ENCODE results near the gene BDNF.

Gene BDNF

DNA sequence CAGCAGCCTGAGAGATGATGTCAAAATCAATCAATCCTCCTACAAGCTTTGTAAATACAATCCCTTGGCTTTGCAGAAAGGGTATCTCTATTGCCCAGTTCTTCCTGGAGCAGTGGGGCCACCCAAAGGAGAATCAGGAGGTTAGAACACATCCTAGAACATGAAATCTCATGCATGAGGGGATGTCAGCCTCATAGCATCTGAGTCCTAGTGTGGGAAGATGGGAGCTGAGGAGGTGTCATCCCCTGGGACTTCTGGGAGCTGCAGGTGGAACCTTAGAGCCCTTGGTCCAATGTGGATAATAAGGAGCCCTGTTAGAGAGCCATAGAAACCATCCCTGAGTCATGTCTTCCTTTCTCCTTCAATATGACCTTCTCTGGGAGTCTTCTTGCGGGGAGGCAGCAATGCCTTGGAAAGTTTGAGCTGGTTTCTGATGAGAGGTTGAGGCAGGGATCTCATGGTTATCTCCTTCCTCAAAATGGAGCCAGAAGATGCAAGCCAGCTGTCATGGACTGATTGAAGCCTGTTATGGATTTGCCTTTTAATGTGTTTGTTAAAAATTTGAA, 74.8 kb downstream of the BDNF start:
- no peak for DNase-seq (ENCODE audit: low spot score)

DNA sequence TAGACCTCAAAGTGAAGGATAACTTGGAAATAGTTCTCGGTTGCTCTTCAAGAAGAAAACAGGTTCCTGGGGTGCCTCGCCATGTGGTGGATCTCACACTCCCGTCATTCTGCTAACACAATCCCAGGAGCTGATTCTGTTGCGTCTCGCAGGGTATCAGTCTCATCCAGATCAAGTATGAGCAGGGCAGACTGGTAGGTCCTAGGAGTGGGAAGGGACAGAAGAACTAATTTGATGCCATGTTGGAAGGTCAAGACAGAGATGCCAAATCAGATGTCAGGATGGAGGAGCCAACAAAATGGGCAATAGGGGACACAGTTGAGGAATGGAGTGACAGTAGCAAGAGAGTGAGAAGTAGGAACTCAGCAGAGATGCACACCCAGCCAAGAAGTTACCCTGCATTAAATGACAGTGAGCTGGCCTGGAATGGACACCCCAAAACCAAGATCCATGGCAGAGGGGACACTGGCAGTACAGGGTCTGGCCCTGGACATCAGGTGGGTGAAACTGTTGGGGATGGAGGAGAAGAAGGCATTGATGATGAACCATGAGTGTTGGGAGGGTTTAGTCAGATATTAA, 76.2 kb downstream of the BDNF start:
- DNase-seq (ENCODE audit: low spot score): no peak

- DNase-seq (ENCODE audit: low spot score): no peak
Observed at GRCh38 chr11:27622541-27623300, 77.5 kb downstream of the BDNF start.

DNA sequence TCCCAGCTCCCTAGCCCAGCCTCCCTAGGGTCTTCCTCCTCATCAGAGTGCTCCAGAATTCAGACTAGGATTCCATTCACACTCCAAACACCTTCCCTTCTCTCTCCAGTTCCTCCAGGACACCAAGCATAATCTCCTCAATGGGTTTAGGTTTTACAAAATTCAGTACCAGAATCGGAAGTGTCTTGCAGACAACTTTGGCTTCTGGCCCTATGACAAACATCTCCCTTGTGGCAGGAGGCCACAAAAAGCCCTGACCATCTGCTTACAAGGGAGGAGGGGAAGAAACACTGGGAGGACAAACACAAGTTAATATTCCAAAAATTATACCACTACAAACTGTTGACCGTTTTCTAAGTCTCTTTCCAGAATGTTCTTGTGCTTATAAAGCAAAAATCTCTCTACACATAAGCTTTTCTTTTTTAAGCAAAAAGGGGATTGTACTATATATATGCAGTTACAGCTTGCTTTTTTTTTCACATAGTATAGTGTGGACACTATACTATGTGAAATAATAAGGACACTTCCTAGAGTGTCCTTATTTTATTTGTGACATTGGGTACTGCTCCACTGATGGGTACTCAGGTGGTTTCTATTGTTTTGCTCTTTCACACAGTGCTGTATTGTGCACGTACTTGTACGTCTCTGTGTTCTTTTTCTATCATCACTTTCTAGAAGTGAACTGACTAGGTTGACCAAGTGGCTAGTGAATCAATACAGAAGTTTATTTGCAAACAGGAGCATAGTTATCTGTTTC, 78.7 kb downstream of the BDNF start:
- no peak for DNase-seq (ENCODE audit: low spot score)

DNA sequence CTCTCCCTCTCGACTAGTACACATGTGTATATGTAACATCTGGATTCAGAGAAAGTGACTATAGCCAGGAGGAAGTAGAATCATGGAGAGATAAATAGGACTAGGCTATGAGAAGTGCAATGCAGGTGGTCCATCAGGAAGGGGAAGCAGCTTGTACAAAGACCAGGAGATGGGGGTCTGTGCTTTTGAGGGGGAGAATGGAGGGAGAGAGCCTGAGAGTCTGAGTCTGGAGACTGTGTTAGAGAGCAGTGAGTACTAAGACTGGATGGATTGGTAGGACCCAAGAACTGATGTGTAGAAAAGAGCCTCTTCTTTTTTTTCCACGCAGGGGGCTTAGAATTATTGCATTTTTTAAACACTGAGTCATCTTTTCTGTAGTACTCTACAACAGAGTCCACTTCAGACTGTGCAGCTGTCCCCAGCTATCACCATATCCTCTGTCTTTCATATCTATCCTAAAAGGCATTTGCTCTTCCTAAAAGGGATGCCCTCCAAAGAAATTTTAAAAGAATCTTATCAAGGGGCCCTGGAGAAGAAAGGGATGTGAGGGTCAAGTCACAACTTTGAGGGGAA, 80.4 kb downstream of the BDNF start:
- no peak for DNase-seq (ENCODE audit: low spot score)

DNA sequence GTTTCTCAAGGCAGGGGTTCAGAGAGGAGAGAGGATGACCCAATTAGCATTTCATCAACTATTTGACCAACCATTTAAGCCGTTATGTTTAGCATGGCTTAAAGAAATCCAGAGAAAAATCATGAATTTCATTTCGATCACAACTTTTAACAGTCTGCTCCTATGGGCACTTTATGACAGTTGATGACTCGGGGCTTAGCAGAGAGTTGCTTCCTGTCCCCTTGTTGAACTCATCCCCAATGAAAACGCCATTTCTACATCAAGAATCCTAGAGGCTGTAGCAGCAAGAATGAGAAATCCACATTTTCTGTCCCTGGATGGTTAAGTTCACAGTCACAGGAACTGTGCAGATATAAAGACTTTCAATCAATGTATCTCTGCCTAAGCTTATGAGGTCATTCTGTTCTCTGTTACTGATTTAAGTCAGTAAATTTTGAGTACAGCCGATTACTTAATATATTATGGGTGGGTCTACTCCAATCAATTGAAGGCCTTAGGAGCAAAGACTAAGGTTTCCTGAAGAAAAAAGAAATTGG, 81.1 kb downstream of the BDNF start:
- DNase-seq (ENCODE audit: low spot score): no peak

- DNase-seq (ENCODE audit: low spot score): no peak
Observed at GRCh38 chr11:27618281-27618915, 81.9 kb downstream of the BDNF start.

DNA sequence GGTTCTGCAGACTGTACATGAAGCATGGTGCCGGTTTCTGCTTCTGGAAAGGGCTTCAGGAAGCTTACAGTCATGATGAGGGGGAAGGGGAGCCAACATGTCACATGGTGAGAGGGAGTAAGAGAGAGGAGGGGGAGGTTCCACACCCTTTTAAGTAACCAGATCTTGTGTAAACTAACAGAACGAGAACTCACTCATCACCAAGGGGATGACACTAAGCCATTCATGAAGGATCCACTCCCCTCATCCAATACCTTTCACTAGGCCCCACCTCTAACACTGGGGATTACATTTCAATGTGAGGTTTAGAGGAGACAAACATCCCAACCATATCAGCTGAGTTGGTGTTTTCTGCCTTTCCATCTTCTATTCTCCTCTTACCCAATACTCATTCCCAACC, 83.5 kb downstream of the BDNF start:
- no peak for DNase-seq (ENCODE audit: low spot score)

GRCh38 chr11:27615833-27616232, 84.4 kb downstream of the BDNF start:
- no peak for DNase-seq (ENCODE audit: low spot score)

DNA sequence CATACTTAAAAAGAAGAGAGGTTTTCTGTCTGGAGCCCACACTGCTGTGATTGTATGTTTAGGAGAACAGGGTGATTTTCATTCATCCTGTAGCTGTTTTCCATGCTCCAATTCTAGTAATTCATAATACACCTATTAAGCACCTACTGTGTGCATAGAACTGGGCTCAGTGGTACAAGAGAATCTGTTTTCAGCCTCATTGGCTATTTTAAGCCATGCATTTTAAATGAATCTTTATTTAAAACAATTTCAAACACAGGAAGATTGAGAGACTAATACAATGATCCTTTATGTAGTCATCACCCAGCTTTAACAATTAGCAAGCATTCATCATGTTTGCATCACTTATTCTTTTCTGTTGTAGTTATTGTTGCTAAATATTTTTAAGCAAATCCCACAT, 86.2 kb downstream of the BDNF start:
- DNase-seq (ENCODE audit: low spot score): peak; percentile 29

DNA sequence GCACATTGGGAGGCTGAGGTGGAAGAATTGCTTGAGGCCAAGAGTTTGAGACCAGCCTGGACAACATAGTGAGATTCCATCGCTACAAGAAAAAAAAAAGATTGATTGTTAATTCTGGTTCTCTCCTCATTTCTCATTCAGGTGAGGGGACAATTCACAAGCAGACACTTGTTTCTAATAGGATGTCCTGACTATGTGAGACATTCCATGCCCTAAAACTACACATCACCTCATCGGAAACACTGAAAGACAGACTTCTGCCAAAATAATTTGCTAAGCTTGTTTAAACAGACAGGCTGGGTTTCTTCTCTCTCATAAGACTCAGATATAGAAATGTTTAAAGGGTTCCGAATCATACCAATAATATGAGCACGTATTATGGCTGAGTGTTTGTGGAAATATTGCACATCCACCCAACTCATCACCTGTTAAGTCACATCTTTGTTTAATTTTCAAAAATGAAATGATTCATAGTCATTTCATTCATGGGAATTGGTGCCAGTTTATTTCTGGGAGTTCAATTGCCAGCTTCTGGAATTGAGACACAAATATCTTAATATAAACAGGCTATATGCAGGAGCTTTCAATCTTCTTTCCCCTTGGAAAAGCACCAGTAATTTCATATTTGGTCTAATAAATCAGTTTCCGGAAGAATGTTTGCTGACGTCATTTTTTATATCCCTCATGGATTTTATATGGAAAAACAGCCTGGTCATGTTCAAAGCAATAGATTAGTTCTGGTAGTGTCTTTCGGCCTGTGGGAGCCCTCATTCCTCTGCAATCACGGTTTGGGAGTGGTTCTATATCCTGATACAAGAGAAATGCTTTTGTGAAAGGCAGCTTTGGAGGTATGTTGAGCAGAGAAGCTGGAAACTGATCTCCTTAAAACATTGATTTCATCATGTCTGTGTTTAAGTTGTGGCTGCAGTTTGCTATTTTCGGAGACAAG, 87.0 kb downstream of the BDNF start:
- DNase-seq (ENCODE audit: low spot score): no peak

GRCh38 chr11:27611947-27612455, 88.3 kb downstream of the BDNF start:
- DNase-seq (ENCODE audit: low spot score): no peak

- no peak for DNase-seq (ENCODE audit: low spot score)
Observed at GRCh38 chr11:27611390-27611789, 88.9 kb downstream of the BDNF start.

DNA sequence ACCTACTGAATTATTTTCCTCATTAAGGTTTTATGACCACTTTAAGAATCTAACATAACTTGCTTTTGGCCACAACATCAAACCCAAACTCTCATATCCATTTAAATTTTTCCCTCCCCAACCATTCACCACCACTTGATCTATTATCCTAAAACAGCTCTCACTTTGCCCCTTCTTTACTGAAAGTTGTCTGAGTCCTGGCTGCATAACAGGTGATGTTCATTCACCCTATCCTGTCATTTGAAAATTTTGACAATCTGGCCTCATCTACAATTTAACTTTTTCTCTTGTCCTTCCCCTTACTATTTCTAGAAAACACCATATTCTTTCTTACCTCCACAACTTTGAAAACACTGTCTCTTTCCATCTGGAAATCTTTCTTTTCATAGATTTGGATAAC, 89.3 kb downstream of the BDNF start:
- DNase-seq (ENCODE audit: low spot score): no peak

GRCh38 chr11:27610280-27610679, 90.0 kb downstream of the BDNF start:
- DNase-seq (ENCODE audit: low spot score): no peak

DNA sequence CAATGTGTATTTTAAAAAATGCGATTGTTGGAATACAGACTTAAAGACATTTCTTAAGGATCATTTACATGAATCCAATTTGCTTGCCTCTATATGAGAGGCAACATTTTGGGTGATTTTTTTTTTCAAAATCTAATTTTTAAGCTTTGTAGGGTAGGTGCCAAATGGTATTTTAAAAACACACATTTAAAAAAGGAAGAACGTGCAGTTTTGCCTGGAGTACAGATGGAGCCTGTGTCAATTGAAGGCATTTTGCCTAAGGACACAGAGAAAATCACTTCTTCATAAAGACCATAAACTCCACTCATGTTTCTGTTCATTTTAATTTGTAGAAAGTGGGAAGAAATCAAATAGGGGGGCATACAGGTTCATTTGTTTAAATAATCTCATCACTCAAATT, 91.3 kb downstream of the BDNF start:
- no peak for DNase-seq (ENCODE audit: low spot score)

GRCh38 chr11:27605422-27605821, 94.8 kb downstream of the BDNF start:
- DNase-seq (ENCODE audit: low spot score): no peak

Measured in globus pallidus (tissue), 1 donor.